Embryonic facial prominence (tissue), 1 donor: Measurements from ENCODE around the gene SLC6A6.

Source experiments
- DNase-seq: peaks from one replicate; pipeline ENCODE4 v3.0.0-alpha.2; 2016; ENCODE audit errors: extremely low spot score

Gene SLC6A6

GRCh38 chr3:14466179-14466903 lies 63.9 kb downstream of the SLC6A6 start:
- DNase-seq: no peak

GRCh38 chr3:14467814-14468620 lies 65.6 kb downstream of the SLC6A6 start:
- no peak for DNase-seq

GRCh38 chr3:14468621-14468981 lies 66.2 kb downstream of the SLC6A6 start:
- no peak for DNase-seq

GRCh38 chr3:14470461-14470860 lies 68.1 kb downstream of the SLC6A6 start:
- no peak for DNase-seq

- no peak for DNase-seq
Measured at GRCh38 chr3:14471016-14471415, 68.6 kb downstream of the SLC6A6 start.

- no peak for DNase-seq
Measured at GRCh38 chr3:14471690-14472089, 69.3 kb downstream of the SLC6A6 start.

- DNase-seq: no peak
Measured at GRCh38 chr3:14472471-14473351, 70.3 kb downstream of the SLC6A6 start.

- DNase-seq: no peak
Measured at GRCh38 chr3:14473411-14473891, 71.0 kb downstream of the SLC6A6 start.

- no peak for DNase-seq
Measured at GRCh38 chr3:14474363-14475081, 72.1 kb downstream of the SLC6A6 start.

- no peak for DNase-seq
Measured at GRCh38 chr3:14475621-14476020, 73.2 kb downstream of the SLC6A6 start.

GRCh38 chr3:14476583-14477265 lies 74.3 kb downstream of the SLC6A6 start:
- no peak for DNase-seq

- DNase-seq: no peak
Measured at GRCh38 chr3:14477311-14477935, 75.0 kb downstream of the SLC6A6 start.

- DNase-seq: no peak
Measured at GRCh38 chr3:14478956-14479550, 76.6 kb downstream of the SLC6A6 start.

GRCh38 chr3:14479591-14479990 lies 77.2 kb downstream of the SLC6A6 start:
- no peak for DNase-seq

- DNase-seq: no peak
Measured at GRCh38 chr3:14480207-14481017, 78.0 kb downstream of the SLC6A6 start.

GRCh38 chr3:14481018-14481645 lies 78.7 kb downstream of the SLC6A6 start:
- no peak for DNase-seq

- DNase-seq: no peak
Measured at GRCh38 chr3:14481646-14482036, 79.2 kb downstream of the SLC6A6 start.

GRCh38 chr3:14482271-14482721 lies 79.9 kb downstream of the SLC6A6 start:
- DNase-seq: no peak

GRCh38 chr3:14483286-14483685 lies 80.9 kb downstream of the SLC6A6 start:
- DNase-seq: no peak
